HG03460 (cell line): ENCODE measurements around the gene SPRED3.
A peak's percentile ranks its signal among the peaks of the same experiment; 100 is the strongest.
"Not testable (repeated sequence)": the region's sequence is repeated elsewhere in the genome, so short reads cannot be mapped to it uniquely, and the experiment has no call there.

ENCODE experiments used
- ATAC-seq: cut with Tn5 transposase; IDR thresholded peaks from one replicate; pipeline ENCODE4 v1.9.1; 2021; ENCODE audit not compliant: unreplicated experiment

SPRED3 gene

DNA sequence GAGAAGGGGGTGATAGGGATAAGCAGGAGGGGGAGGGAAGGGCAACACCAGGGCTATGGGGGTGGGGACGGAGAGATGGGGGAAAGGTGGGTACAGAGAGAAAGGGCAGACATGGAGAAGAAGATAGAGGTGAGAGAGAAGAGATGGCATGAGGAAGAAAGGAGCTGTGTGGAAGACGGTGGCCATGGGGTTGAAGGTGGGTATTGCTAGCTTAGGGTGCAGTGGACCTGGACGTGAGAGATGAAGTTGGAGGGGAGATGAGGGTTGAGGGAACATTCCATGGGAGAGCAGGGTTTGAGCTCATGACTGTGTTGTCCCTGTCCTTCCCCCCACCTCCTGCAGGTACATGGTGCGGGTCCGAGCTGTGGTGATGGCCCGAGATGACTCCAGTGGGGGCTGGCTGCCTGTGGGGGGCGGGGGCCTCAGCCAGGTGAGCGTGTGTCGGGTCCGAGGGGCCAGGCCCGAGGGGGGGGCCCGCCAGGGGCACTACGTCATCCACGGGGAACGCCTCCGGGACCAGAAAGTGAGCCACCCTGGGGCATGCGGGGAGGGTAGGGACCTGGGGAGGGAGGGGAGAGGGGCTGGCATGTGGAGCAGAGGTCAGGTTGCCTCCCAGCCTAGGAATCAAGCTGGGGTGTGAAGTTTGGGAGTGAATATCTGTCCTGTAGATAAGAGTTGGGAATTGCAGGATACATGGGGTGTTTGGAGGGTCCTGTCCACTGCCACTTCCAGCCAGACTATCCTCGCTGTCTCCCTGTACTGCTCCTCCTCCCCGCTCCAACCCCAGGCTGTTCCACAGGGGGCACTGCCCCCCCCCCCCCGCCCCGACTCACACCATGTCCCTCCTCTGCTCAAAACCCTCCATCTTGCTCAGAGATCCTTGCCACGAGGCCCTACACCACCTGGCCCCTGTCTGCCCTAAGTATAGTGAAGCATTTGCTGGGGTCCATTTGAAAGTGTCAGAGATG is 1.7 kb downstream of the SPRED3 start:
- ATAC-seq = no peak

DNA sequence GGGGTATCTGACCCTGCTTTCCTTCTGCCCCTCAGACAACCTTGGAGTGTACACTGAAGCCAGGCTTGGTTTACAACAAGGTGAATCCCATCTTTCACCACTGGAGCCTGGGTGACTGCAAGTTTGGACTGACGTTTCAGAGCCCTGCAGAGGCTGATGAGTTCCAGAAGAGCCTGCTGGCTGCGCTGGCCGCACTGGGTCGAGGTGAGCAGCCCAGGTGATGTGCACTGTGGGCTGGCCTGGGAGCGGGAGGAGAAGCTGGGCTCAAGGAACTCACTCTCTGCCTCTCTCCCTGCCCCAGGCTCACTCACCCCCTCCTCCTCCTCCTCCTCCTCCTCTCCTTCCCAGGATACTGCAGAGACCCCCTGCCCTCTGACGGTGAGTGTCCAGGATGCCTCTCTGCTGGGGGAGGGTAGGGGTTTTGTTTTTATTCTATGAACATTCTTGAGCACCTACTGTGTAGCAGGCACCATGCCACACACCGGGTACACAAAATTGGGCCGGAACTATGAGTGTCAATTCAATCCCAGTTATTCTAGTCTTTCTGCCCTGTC is 3.5 kb downstream of the SPRED3 start:
- ATAC-seq = no peak

- no peak for ATAC-seq
These were observed 4.3 kb downstream of the SPRED3 start for GRCh38 chr19:38392707-38393308.

- ATAC-seq = no peak
These were observed 6.0 kb downstream of the SPRED3 start for GRCh38 chr19:38394488-38394887.

GRCh38 chr19:38395381-38396114 is 7.1 kb downstream of the SPRED3 start:
- ATAC-seq = no peak

- ATAC-seq = no peak
These were observed 10.6 kb downstream of the SPRED3 start for GRCh38 chr19:38399081-38399480.

DNA sequence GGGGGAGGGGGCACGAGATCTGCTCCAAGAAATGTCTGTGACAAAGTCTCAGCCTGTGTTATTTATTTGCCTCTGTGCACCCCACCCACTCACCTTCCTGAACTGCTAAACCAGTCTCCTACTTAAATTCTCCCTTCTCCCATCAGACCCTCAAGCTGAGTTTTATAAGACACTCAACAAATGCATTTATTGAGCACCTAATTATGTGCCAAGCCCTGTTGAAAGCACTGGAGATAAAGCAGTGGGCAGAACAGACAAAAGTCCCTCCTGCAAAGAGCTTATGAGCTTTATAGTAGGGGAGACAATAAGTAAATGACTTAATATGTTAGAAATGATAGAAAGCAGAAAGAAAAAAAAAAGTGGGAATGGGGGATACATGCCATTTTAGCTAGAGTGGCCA is 11.0 kb downstream of the SPRED3 start:
- no peak for ATAC-seq

- no peak for ATAC-seq
These were observed 11.9 kb downstream of the SPRED3 start for GRCh38 chr19:38400361-38400760.

DNA sequence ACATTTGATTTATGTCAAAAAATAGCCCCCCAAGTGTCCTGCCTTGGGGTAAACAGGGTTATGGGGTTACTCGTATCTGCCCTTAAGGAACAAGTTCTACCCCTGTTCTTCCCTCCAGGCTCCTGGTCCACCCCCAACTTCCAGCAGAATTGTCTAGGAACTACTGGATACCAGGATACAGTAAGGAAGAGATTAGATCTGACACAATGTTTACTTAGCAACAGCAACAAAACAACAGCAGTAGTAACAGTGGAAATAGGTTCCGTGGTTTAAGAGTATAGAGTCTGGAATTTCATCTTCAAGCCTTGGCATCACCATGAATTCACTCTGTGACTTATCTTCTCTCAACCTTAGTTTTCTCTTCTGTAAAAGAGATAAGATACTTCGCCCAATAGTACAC is 12.7 kb downstream of the SPRED3 start:
- ATAC-seq = no peak

DNA sequence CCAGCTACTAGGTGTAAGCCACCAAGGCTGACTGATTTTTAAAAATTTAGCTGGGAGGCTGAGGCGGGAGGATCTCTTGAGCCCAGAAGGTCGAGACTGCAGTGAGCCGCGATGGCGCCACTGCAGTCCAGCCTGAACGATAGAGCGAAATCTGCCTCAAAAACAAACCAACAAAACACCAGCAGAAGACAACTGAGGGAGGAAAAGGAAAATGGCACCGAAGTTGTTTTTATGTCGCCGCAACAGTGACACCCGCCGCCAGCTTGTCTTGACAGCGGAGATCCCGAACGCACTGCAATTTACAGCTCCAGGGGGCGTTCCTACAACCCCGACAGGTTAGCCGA is 14.1 kb downstream of the SPRED3 start:
- no peak for ATAC-seq

- peak; percentile 89 for ATAC-seq
These were observed 14.6 kb downstream of the SPRED3 start, which contains the start of gene FAM98C for GRCh38 chr19:38402967-38403674. Gene FAM98C (plus strand): TSS chr19:38403093. CDS start chr19:38403154, 61 bp downstream.

GRCh38 chr19:38404858-38405257 is 16.4 kb downstream of the SPRED3 start:
- ATAC-seq = no peak

GRCh38 chr19:38405276-38405675 is 16.8 kb downstream of the SPRED3 start:
- no peak for ATAC-seq

- ATAC-seq = no peak
These were observed 21.2 kb downstream of the SPRED3 start for GRCh38 chr19:38409631-38410133.

DNA sequence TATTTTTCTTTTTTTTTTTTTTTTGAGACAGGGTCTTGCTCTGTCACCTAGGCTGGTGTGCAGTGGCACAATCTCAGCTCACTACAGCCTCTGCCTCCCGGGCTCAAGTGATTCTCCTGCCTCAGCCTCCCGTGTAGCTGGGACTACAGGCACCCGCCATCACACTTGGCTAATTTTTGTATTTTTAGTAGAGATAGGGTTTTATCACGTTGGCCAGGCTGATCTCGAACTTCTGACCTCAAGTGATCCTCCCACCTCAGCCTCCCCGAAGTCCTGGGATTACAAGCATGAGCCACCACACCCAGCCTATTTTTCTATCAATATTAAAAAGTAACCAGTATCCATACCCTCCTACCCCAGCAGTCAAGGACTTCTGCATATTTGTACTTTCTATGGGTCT is 21.9 kb downstream of the SPRED3 start:
- not testable (repeated sequence) for ATAC-seq

DNA sequence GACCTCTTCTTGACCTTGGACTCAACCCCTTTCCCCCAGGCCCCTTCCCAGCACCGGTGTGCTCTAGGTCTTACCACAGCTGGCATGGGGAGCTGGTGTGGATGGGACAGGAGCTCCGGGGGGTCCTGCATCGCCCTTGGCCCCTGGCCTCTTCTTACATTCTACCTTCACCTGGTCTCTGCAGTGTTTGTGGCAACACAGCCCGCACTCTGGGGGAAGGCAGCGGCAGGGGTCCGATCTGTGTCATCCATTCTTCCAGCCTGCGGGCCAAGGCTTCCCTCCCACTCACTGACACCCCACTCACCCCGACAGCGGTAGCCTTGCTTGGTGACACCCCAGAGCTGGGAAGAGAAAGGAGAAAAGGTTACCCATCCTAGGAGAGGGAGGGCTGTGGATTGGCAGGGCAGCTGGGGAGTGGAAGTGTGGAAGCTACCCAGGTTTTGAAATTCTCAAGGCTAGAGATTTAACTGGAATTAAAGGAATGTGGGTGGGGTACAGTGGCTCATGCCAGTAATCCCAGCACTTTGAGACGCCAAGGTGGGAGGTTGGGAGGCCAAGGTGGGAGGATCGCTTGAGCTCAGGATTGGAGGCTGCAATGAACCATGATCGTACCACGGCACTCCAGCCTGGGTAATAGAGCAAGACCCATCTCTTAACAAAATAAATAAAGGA is 22.7 kb downstream of the SPRED3 start:
- ATAC-seq = no peak

DNA sequence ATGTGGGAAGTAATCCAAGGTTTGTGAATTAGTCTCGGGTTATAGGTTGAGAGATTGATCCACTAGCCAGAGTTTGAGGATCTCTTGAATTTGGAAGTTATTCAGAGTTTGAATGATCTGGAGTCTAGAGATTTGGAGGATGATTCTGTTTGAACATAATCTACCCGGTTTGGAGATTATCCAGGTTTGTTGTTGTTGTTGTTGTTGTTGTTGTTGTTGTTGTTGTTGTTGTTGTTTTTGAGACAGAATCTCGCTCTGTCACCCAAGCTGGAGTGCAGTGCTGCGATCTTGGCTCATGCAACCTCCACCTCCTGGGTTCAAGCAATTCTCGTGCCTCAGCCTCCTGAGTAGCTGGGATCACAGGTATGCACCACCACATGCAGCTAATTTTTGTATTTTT is 23.4 kb downstream of the SPRED3 start:
- ATAC-seq = not testable (repeated sequence)

- ATAC-seq = no peak
These were observed 24.0 kb downstream of the SPRED3 start for GRCh38 chr19:38412491-38412890.

DNA sequence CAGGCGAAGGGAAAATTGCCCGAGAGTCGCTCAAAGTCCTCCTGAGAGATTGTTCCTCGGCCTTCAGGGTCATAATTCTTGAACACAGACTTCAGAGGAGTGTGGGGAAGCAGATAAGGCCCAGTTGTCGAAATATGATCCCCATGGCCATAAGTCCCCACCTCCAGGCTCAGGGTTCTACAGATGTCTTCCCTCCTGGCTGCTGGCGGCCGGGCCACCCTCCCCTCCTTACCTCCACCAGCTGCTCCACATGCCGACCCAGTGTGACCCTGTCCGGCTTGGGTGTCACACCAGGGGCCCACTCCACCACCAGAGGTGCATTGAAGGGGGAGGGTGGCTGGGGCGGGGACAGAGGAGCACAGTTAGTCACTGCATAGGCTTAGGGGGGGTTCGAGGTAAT is 24.5 kb downstream of the SPRED3 start:
- no peak for ATAC-seq

- ATAC-seq = no peak
These were observed 24.9 kb downstream of the SPRED3 start for GRCh38 chr19:38413416-38413815.
